DND-41 (cell line): ENCODE results near the gene C1QC.

Source experiments
- ATAC-seq: fragments of 200-7000 bp; cut with Tn5 transposase; 3 replicates; pipeline ENCODE4 v1.9.1; 2021; ENCODE audit warnings: low read depth; ENCODE audit not compliant: insufficient read depth
- DNase-seq: peaks from one replicate; pipeline ENCODE4 v3.0.0-alpha.2; 2020
- H2AFZ ChIP-seq: 2 replicates; pipeline ENCODE4 v1.6.0; 2012; ENCODE audit warnings: low read depth, low read length
- H3K27ac ChIP-seq: 2 replicates; pipeline ENCODE4 v1.5.1; 2012; ENCODE audit warnings: low read length, inconsistent platforms
- H3K27me3 ChIP-seq: fragments of 200-600 bp; sonication (generic); 2 replicates; pipeline ENCODE4 v1.6.0; 2012; ENCODE audit warnings: low read length, mild to moderate bottlenecking, inconsistent platforms; ENCODE audit not compliant: insufficient read depth, poor library complexity
- H3K36me3 ChIP-seq: 2 replicates; pipeline ENCODE4 v1.5.1; 2012; ENCODE audit warnings: low read length, inconsistent platforms; ENCODE audit not compliant: insufficient read depth
- H3K4me1 ChIP-seq: 2 replicates; pipeline ENCODE4 v1.5.1; 2012; ENCODE audit warnings: mild to moderate bottlenecking, low read length; ENCODE audit not compliant: insufficient read depth
- H3K4me2 ChIP-seq: 2 replicates; pipeline ENCODE4 v1.6.0; 2012; ENCODE audit warnings: mild to moderate bottlenecking, moderate library complexity, low read length, inconsistent platforms; ENCODE audit not compliant: insufficient read depth
- H3K4me3 ChIP-seq, 2 experiments: fragments of 200-600 bp in 1 of 2; shearing (Covaris generic) in 1 of 2; 2 replicates each; pipeline ENCODE4 v1.5.1; 2012 to 2016; ENCODE audit warnings: inconsistent platforms in 2 of 2, low read length in 2 of 2, mild to moderate bottlenecking in 2 of 2, low read depth in 1 of 2, moderate library complexity in 1 of 2
- H3K79me2 ChIP-seq: 2 replicates; pipeline ENCODE4 v1.6.0; 2012; ENCODE audit warnings: low read length, inconsistent platforms; ENCODE audit not compliant: insufficient read depth
- H3K9ac ChIP-seq: 2 replicates; pipeline ENCODE4 v1.6.0; 2012; ENCODE audit warnings: low read depth, mild to moderate bottlenecking, inconsistent platforms, low read length, moderate library complexity
- H3K9me3 ChIP-seq: 2 replicates; pipeline ENCODE4 v1.5.1; 2012; ENCODE audit warnings: low read length, moderate library complexity, mild to moderate bottlenecking, inconsistent platforms; ENCODE audit not compliant: insufficient read depth, severe bottlenecking
- H4K20me1 ChIP-seq: 2 replicates; pipeline ENCODE4 v1.6.0; 2012; ENCODE audit warnings: low read length; ENCODE audit not compliant: insufficient read depth
- EZH2 ChIP-seq: IDR thresholded peaks from 3 replicates; pipeline ENCODE4 v1.6.1; 2012; ENCODE audit warnings: borderline replicate concordance, low read depth, mild to moderate bottlenecking, moderate library complexity, low read length, inconsistent platforms; ENCODE audit not compliant: severe bottlenecking
- TF ChIP-seq, protein P1 (sequence below): IDR thresholded peaks from 2 replicates; pipeline ENCODE4 v1.5.1; 2012; ENCODE audit warnings: borderline replicate concordance, low read length, moderate library complexity, mild to moderate bottlenecking; ENCODE audit not compliant: poor library complexity, severe bottlenecking; ENCODE audit errors: extremely low read depth

C1QC gene

DNA sequence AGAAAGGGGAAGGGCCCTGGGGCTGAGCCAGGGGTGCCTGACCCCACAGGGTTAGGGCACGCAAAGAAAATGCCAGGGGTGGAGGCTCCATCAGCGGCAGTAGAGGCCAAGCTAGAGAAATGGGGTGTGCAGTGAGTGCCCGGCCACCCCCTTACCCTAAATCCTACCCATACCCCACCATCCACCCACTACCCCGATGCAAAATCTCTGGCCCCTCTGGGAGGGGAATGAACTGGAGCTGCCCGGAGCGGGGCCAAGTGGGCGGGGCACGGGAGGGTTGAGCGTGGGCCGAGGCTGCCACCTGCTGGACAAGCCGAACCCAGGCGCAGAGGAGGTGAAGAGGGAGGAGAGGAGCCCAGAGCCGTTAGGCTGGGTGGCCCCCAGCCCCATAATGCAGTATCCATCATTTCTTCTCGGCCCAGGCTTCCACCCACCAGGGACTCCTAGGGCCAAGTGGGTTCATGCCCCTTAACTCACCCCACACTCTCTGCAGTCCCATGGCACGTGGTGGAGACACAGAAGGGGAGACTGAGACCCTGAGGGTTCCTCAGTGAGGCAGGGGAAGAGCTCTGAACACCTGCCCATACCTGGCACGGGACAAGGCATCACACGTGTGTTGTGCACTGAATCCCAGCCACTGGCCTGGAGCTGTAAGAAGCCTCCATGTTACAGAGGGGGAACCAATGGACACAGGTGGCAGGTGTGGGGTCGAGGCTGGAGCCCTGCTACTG lies 1.4 kb upstream of the C1QC start:
- no peaks in the 10 kb centered on the region for H3K9me3 ChIP-seq
- H4K20me1 ChIP-seq = peaks cover 13% of the 10 kb centered on the region
- ATAC-seq (peak; percentile 95), DNase-seq (peak; percentile 74)
- no peaks in the 10 kb centered on the region for H3K79me2 ChIP-seq
- no peak for TF ChIP-seq EZH2
- TF ChIP-seq, protein P1, sequence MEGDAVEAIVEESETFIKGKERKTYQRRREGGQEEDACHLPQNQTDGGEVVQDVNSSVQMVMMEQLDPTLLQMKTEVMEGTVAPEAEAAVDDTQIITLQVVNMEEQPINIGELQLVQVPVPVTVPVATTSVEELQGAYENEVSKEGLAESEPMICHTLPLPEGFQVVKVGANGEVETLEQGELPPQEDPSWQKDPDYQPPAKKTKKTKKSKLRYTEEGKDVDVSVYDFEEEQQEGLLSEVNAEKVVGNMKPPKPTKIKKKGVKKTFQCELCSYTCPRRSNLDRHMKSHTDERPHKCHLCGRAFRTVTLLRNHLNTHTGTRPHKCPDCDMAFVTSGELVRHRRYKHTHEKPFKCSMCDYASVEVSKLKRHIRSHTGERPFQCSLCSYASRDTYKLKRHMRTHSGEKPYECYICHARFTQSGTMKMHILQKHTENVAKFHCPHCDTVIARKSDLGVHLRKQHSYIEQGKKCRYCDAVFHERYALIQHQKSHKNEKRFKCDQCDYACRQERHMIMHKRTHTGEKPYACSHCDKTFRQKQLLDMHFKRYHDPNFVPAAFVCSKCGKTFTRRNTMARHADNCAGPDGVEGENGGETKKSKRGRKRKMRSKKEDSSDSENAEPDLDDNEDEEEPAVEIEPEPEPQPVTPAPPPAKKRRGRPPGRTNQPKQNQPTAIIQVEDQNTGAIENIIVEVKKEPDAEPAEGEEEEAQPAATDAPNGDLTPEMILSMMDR = peak; percentile 92
- H3K4me3 ChIP-seq = no peak overlapping the region
- no peak overlapping the region for H3K27ac ChIP-seq
- H3K4me2 ChIP-seq = no peak overlapping the region
- H3K27me3 ChIP-seq = no peaks in the 10 kb centered on the region
- no peak overlapping the region for H3K9ac ChIP-seq
- H3K4me1 ChIP-seq = peaks cover 4% of the 10 kb centered on the region
- H3K36me3 ChIP-seq = no peaks in the 10 kb centered on the region
- H2AFZ ChIP-seq = no peak overlapping the region

DNA sequence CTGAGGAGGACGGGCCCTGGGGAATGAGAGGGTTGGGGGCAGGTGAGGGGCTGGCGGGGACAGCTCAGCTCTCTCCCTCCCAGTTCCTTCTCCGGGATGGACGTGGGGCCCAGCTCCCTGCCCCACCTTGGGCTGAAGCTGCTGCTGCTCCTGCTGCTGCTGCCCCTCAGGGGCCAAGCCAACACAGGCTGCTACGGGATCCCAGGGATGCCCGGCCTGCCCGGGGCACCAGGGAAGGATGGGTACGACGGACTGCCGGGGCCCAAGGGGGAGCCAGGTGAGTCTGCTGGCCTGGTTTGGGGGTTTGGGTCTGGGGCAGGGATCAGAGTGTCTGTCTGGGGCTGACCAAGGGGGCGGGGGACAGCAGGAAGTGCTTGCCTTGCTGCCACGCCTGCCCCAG lies 495 bp downstream of the C1QC start:
- no peak overlapping the region for H2AFZ ChIP-seq
- DNase-seq (no peak), ATAC-seq (no peak)
- no peak overlapping the region for H3K4me3 ChIP-seq
- peaks cover 4% of the 10 kb centered on the region for H3K4me1 ChIP-seq
- H3K79me2 ChIP-seq = no peaks in the 10 kb centered on the region
- H3K36me3 ChIP-seq = no peaks in the 10 kb centered on the region
- no peak overlapping the region for H3K4me2 ChIP-seq
- no peak overlapping the region for H3K27ac ChIP-seq
- H4K20me1 ChIP-seq = peaks cover 13% of the 10 kb centered on the region
- H3K9ac ChIP-seq = no peak overlapping the region
- TF ChIP-seq, protein P1 = no peak
- TF ChIP-seq EZH2 = no peak
- H3K9me3 ChIP-seq = no peaks in the 10 kb centered on the region
- H3K27me3 ChIP-seq = no peaks in the 10 kb centered on the region

DNA sequence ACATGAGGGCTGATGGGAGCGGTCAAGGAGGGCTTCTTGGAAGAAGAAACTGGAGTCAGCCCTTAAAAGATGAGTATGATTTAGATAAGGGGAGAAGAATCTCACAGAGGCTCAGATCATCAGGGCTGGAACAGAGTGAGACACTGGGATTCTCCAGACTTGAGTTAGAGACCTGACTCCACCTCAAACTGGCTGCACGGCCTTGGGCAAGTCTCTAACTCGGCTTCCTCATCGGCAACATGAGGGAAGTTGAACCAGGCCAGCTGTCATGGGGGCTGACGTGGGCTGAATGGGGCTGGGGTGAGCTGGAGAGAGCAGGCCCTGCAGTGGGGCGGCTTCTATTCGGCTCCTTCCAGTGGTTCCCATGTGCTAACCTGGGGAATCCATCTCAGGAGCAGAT lies 2.5 kb downstream of the C1QC start:
- no peak for TF ChIP-seq EZH2
- TF ChIP-seq, protein P1 = no peak
- no peak overlapping the region for H3K4me3 ChIP-seq
- no peak for ATAC-seq
- H3K79me2 ChIP-seq = no peaks in the 10 kb centered on the region
- no peak overlapping the region for H2AFZ ChIP-seq
- no peaks in the 10 kb centered on the region for H3K27me3 ChIP-seq
- H3K4me2 ChIP-seq = no peak overlapping the region
- no peak overlapping the region for H3K27ac ChIP-seq
- no peak for DNase-seq
- H3K9me3 ChIP-seq = no peaks in the 10 kb centered on the region
- H3K36me3 ChIP-seq = no peaks in the 10 kb centered on the region
- no peak overlapping the region for H3K9ac ChIP-seq
- peaks cover 4% of the 10 kb centered on the region for H3K4me1 ChIP-seq
- peaks cover 13% of the 10 kb centered on the region for H4K20me1 ChIP-seq
